Stimulated activated CD8-positive, alpha-beta memory T cell treated with anti-CD3 and anti-CD28 coated beads, Interleukin-4, amount 100 ng/mL, for 48 hours (primary cell): ENCODE data around the gene LHFPL3.

Source experiments
- DNase-seq: peaks from one replicate; pipeline ENCODE4 v3.0.0-alpha.2; 2020

LHFPL3 gene

GRCh38 chr7:104371216-104371979, 43.0 kb downstream of the LHFPL3 start:
- no peak for DNase-seq

- no peak for DNase-seq
Measured at GRCh38 chr7:104371980-104372357, 43.6 kb downstream of the LHFPL3 start.

GRCh38 chr7:104382616-104383015, 54.2 kb downstream of the LHFPL3 start:
- no peak for DNase-seq

- DNase-seq = no peak
Measured at GRCh38 chr7:104386943-104387342, 58.5 kb downstream of the LHFPL3 start.

GRCh38 chr7:104388222-104388621, 59.8 kb downstream of the LHFPL3 start:
- DNase-seq = no peak

- DNase-seq = no peak
Measured at GRCh38 chr7:104395162-104395561, 66.8 kb downstream of the LHFPL3 start.

GRCh38 chr7:104397442-104397841, 69.0 kb downstream of the LHFPL3 start:
- no peak for DNase-seq

- DNase-seq = no peak
Measured at GRCh38 chr7:104408371-104408770, 80.0 kb downstream of the LHFPL3 start.

- DNase-seq = no peak
Measured at GRCh38 chr7:104410742-104411141, 82.3 kb downstream of the LHFPL3 start.

GRCh38 chr7:104412911-104413310, 84.5 kb downstream of the LHFPL3 start:
- no peak for DNase-seq

GRCh38 chr7:104414216-104414615, 85.8 kb downstream of the LHFPL3 start:
- DNase-seq = no peak

- DNase-seq = no peak
Measured at GRCh38 chr7:104415700-104416099, 87.3 kb downstream of the LHFPL3 start.

- no peak for DNase-seq
Measured at GRCh38 chr7:104416866-104417393, 88.5 kb downstream of the LHFPL3 start.

- DNase-seq = no peak
Measured at GRCh38 chr7:104431930-104432329, 103.5 kb downstream of the LHFPL3 start.

- no peak for DNase-seq
Measured at GRCh38 chr7:104434129-104434528, 105.7 kb downstream of the LHFPL3 start.

GRCh38 chr7:104442481-104442880, 114.1 kb downstream of the LHFPL3 start:
- DNase-seq = no peak

GRCh38 chr7:104444017-104444416, 115.6 kb downstream of the LHFPL3 start:
- no peak for DNase-seq

GRCh38 chr7:104445393-104445792, 117.0 kb downstream of the LHFPL3 start:
- DNase-seq = no peak

- DNase-seq = no peak
Measured at GRCh38 chr7:104450861-104451260, 122.5 kb downstream of the LHFPL3 start.

GRCh38 chr7:104453190-104453589, 124.8 kb downstream of the LHFPL3 start:
- DNase-seq = no peak

- DNase-seq = no peak
Measured at GRCh38 chr7:104458875-104459274, 130.5 kb downstream of the LHFPL3 start.

- DNase-seq = no peak
Measured at GRCh38 chr7:104469166-104469820, 140.9 kb downstream of the LHFPL3 start.

- DNase-seq = no peak
Measured at GRCh38 chr7:104480529-104480928, 152.1 kb downstream of the LHFPL3 start.

- no peak for DNase-seq
Measured at GRCh38 chr7:104482362-104483037, 154.1 kb downstream of the LHFPL3 start.
